Gastroesophageal sphincter (tissue), 4 donors: ENCODE results near the gene NRXN3. TPM values are rescaled to one million over a fixed set of nuclear protein-coding genes. Genes with fewer than 3 reads are reported as not detected.

Experiments
- ATAC-seq: fragments of 150-250 bp; one replicate; pipeline ENCODE4 v1.9.1; 2016; ENCODE audit warnings: mild to moderate bottlenecking, moderate library complexity
- H3K27ac ChIP-seq, 4 donors: fragments of 200-600 bp; sonication (generic) in 3 of 4; 1 replicate in 3 of 4; 2 replicates in 1 of 4; pipeline ENCODE4 v1.5.1; 2016 to 2019
- H3K27me3 ChIP-seq: fragments of 200-600 bp; sonication (generic); one replicate; pipeline ENCODE4 v1.5.1; 2019
- H3K36me3 ChIP-seq, 2 donors: fragments of 200-600 bp; sonication (generic); one replicate each; pipeline ENCODE4 v1.5.1; 2019; ENCODE audit warnings: control low read depth in 1 of 2
- H3K4me1 ChIP-seq, 3 donors: fragments of 200-600 bp; sonication (generic); 1 replicate in 2 of 3; 2 replicates in 1 of 3; pipeline ENCODE4 v1.5.1; 2016 to 2019; ENCODE audit warnings: control low read depth in 2 of 3
- H3K4me3 ChIP-seq, 2 donors: fragments of 200-600 bp; sonication (generic); one replicate each; pipeline ENCODE4 v1.5.1; 2019; ENCODE audit warnings: mild to moderate bottlenecking in 1 of 2, moderate library complexity in 1 of 2
- H3K9me3 ChIP-seq, 3 donors: fragments of 200-600 bp; sonication (generic); one replicate each; pipeline ENCODE4 v1.5.1; 2017 to 2019; ENCODE audit warnings: control low read depth in 2 of 3
- CTCF ChIP-seq, 4 experiments: fragments of 200-600 bp in 2 of 4; fragments of 450-650 bp in 2 of 4; sonication (generic) in 1 of 4; IDR thresholded peaks; one replicate each; pipeline ENCODE4 v1.5.1; 2017 to 2019; ENCODE audit warnings: antibody characterized with exemption in 4 of 4, mild to moderate bottlenecking in 2 of 4, moderate library complexity in 2 of 4
- EP300 ChIP-seq: sonication (generic); formaldehyde crosslinking; IDR thresholded peaks from one replicate; pipeline ENCODE4 v1.6.1; 2017; ENCODE audit warnings: antibody characterized with exemption, mild to moderate bottlenecking
- POLR2A ChIP-seq, 2 donors: fragments of 450-650 bp; IDR thresholded peaks; one replicate each; pipeline ENCODE4 v1.6.1; 2017; ENCODE audit warnings: antibody characterized with exemption in 2 of 2, mild to moderate bottlenecking in 2 of 2, moderate library complexity in 1 of 2
- POLR2AphosphoS5 ChIP-seq: sonication (generic); formaldehyde crosslinking; IDR thresholded peaks from one replicate; pipeline ENCODE4 v1.6.1; 2017; ENCODE audit warnings: antibody characterized with exemption
- WGBS, 2 donors: methylation state at CpG; one replicate each; pipeline ENCODE4 v1.1.5; 2018; ENCODE audit warnings: low coverage in 1 of 2; 5-methylcytosine and 5-hydroxymethylcytosine counted together
- total RNA-seq, 4 donors: library from RNA; depleted of rRNA; stranded (reverse); fragments of >200 nt; gene quantifications; one replicate each; pipeline ENCODE4 v1.1.0, GENCODE V29; 2016

NRXN3 gene
- total RNA-seq, 4 donors from 2014 or later, result 74.2 to 192 (median 98.2) TPM

GRCh38 chr14:79732911-79733655 lies 1562.9 kb downstream of the NRXN3 start:
- Histone ChIP-seq H3K27ac (no peak overlapping the region), H3K9me3 (peaks cover 0 to 17% (median 0%) of the 10 kb centered on the region in 3 donors), H3K4me1 (no peaks in the 10 kb centered on the region), H3K27me3 (no peaks in the 10 kb centered on the region), H3K36me3 (peaks cover 0 to 12% of the 10 kb centered on the region in 2 donors), H3K4me3 (no peak overlapping the region)
- no peak for ATAC-seq
- 46 to 73% methylated on average over 4 to 8 of the region's 8 CpGs for WGBS, 2 donors
- TF ChIP-seq POLR2AphosphoS5, result no peak
- TF ChIP-seq CTCF (IDR thresholded peaks at IDR 0.05), result no peak
- TF ChIP-seq POLR2A (IDR thresholded peaks at IDR 0.05), result no peak
- no peak for TF ChIP-seq EP300

GRCh38 chr14:79734151-79734550 lies 1564.0 kb downstream of the NRXN3 start:
- no peak overlapping the region for H3K4me3 ChIP-seq
- no peak for ATAC-seq
- H3K9me3 ChIP-seq, result peaks cover 0 to 22% (median 0%) of the 10 kb centered on the region in 3 donors
- H3K4me1 ChIP-seq, result no peaks in the 10 kb centered on the region
- no peaks in the 10 kb centered on the region for H3K27me3 ChIP-seq
- no peak overlapping the region for H3K27ac ChIP-seq
- H3K36me3 ChIP-seq, result peaks cover 0 to 12% of the 10 kb centered on the region in 2 donors
- no peak for TF ChIP-seq CTCF (IDR thresholded peaks at IDR 0.05)
- 80 to 83% methylated on average over 3 of the region's 3 CpGs for WGBS, 2 donors

- Histone ChIP-seq H3K27me3 (no peaks in the 10 kb centered on the region), H3K9me3 (peaks cover 0 to 22% (median 0%) of the 10 kb centered on the region in 3 donors), H3K27ac (no peak overlapping the region), H3K4me1 (no peaks in the 10 kb centered on the region), H3K4me3 (no peak overlapping the region), H3K36me3 (peaks cover 0 to 12% of the 10 kb centered on the region in 2 donors)
- WGBS, 2 donors, result 78 to 80% methylated on average over 1 of the region's 1 CpG
- no peak for ATAC-seq
- TF ChIP-seq POLR2A (IDR thresholded peaks at IDR 0.05) (no peak), CTCF (IDR thresholded peaks at IDR 0.05) (no peak), POLR2AphosphoS5 (no peak), EP300 (no peak)
These were observed 1564.5 kb downstream of the NRXN3 start for GRCh38 chr14:79734656-79735055.

GRCh38 chr14:79735121-79735520 lies 1564.9 kb downstream of the NRXN3 start:
- H3K36me3 ChIP-seq, result peaks cover 0 to 12% of the 10 kb centered on the region in 2 donors
- TF ChIP-seq CTCF (IDR thresholded peaks at IDR 0.05) (no peak), POLR2AphosphoS5 (no peak), POLR2A (IDR thresholded peaks at IDR 0.05) (no peak), EP300 (no peak)
- no peaks in the 10 kb centered on the region for H3K4me1 ChIP-seq
- H3K27me3 ChIP-seq, result no peaks in the 10 kb centered on the region
- H3K27ac ChIP-seq, result no peak overlapping the region
- ATAC-seq, result no peak
- WGBS, 2 donors, result 74 to 76% methylated on average over 3 of the region's 3 CpGs
- H3K9me3 ChIP-seq, result peaks cover 0 to 22% (median 0%) of the 10 kb centered on the region in 3 donors
- H3K4me3 ChIP-seq, result no peak overlapping the region

- H3K4me1 ChIP-seq, result no peaks in the 10 kb centered on the region
- no peak overlapping the region for H3K4me3 ChIP-seq
- no peaks in the 10 kb centered on the region for H3K27me3 ChIP-seq
- H3K9me3 ChIP-seq, result peaks cover 0 to 22% (median 0%) of the 10 kb centered on the region in 3 donors
- no peak for TF ChIP-seq CTCF (IDR thresholded peaks at IDR 0.05)
- no peak for TF ChIP-seq POLR2A (IDR thresholded peaks at IDR 0.05)
- TF ChIP-seq POLR2AphosphoS5, result no peak
- TF ChIP-seq EP300, result no peak
- H3K36me3 ChIP-seq, result peaks cover 0 to 12% of the 10 kb centered on the region in 2 donors
- 53 to 63% methylated on average over 2 of the region's 2 CpGs for WGBS, 2 donors
- no peak overlapping the region for H3K27ac ChIP-seq
- ATAC-seq, result no peak
These were observed 1570.0 kb downstream of the NRXN3 start for GRCh38 chr14:79740066-79740601.
